ENCODE measurements around the gene CADM1.

CADM1 gene

DNA sequence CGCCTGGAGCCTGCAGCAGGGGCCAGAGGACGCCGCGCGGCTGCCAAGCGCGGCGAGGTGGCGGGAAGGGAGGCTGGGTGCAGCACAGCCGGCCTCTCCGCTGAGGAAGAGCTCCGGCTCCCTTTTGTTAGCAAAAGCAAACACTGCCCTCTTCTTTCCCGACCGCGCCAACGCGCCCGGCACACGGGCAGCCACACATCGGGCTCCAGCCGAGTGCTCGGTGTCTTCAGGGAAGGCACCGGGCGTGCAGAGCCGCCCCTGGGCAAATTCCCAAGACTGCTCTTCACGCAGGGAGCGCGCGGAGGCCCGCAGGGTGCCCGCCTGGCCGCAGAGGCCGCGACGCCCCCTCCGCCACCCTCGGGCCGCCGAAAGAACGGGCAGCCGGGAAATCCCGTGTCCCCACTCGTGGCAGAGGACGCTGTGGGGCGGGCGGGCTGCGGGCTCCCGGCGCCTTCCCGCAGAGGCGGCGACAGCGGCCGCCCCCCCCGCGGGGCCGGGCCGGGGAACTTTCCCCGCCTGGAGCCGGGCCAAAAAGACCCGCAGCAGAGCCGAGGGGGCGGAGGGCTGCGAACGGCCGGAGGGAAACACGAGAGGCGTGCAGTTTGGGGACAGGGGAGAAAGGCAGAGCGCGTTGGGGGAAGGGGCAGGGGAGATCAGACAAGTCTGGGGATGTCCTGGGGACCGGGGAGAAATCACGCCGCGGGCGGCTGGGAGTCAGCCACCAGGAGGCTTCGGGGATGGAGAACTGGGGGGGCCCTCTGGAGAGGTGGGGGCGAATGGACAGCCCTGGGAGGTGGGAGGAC lies 931 bp downstream of the CADM1 start:
- ChIA-PET POLR2A (ENCODE audit: low non-redundant PET) (interaction anchor here (0.6 kb wide), 1 partner anchor 167 kb away, joined by 3 read pairs; no protein-coding TSS in a partner anchor), CTCF (interaction anchor here (0.6 kb wide), 1 partner anchor 286 kb away, joined by 4 read pairs; no protein-coding TSS in a partner anchor)
- no peak for DNase-seq (ENCODE audit: low spot score)
- H3K27ac ChIP-seq, result peak overlapping the region; percentile 68; the same call in 1 of the 2 replicates
- TF ChIP-seq CTCF (conservative IDR thresholded peaks at IDR 0.05; ENCODE audit: low read depth), result peak; percentile 31; the same call in 1 of the 2 replicates

DNA sequence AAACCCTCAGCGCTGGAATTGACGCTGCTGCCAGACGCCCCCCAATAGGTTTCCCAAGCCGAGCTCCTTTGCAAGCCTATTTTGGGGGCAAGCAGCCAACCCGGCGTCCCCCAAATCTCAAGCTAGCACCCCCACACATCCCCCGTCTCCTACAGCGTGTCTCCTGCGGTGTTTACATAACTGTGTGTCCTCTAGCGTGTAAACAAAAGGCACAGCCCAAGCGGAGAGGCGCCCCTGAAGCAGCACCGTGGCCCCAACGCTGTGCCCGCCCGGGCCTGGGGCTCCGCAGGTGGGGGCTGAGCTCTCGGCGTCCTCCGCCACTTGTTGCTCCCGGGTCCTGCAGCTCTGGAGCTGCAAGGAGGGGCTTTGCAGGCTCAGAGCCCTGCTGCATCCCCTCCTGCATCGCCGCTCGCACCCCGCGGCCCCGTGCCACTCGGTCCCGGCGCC lies 1.6 kb downstream of the CADM1 start:
- no peak for TF ChIP-seq CTCF (conservative IDR thresholded peaks at IDR 0.05; ENCODE audit: low read depth)
- H3K27ac ChIP-seq, result no peak overlapping the region
- ChIA-PET POLR2A (ENCODE audit: low non-redundant PET) (interaction anchor here (0.6 kb wide), 1 partner anchor 166 kb away, joined by 3 read pairs; no protein-coding TSS in a partner anchor), CTCF (interaction anchor here (0.6 kb wide), 1 partner anchor 285 kb away, joined by 4 read pairs; no protein-coding TSS in a partner anchor)
- DNase-seq (ENCODE audit: low spot score), result no peak

DNA sequence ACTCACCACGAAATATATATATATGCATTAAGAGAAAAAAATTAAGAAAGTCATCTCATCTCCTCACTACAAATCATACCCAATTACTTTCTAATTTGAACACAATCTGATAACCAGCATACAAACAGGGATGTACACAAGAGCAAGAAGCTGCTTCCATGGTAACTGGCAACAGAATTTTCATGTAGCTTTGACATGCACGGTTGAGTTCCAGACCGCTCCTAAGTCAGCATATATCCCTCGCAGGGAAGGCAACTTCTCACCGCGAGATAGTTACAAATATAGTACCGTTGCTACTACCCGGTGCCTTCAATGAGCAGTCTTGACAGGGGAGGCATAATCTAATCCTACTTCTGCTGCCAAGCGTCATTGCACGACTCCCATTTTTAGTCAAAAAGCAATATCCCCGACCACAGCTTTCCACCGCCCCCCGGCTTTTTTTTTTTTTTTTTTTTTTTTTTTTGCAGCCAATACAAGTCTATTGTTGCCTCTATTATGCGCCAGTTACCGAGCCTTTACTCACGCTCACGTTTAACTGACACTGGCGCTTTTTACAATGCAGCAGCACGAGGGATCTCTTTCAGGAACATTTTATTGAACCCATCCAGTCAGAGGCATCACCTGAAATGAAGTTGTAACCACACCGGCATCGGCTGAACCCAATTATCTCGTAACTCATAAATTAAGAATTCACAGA lies 2.2 kb downstream of the CADM1 start:
- no peak for TF ChIP-seq CTCF (conservative IDR thresholded peaks at IDR 0.05; ENCODE audit: low read depth)
- DNase-seq (ENCODE audit: low spot score), result no peak
- ChIA-PET POLR2A (ENCODE audit: low non-redundant PET) (no interaction called here), CTCF (no interaction called here)
- no peak overlapping the region for H3K27ac ChIP-seq

DNA sequence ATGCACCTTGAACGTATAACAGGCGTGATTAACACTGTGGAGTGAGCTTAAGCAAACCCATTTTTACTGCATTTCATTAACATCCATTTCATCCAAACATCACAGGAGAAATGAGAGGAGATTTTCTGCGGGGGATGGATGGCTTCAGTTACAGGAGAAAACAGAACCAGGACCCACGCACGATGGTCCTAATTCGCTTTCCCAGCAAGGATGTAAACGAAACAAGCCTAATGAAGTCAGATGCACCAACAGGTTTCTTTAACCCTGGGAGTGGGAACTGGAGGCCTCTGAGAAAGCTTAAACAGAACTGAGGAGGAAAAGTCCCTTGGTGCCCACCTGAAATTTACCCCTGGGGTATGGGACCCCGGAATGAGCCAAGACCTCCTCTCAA lies 2.7 kb downstream of the CADM1 start:
- no peak for DNase-seq (ENCODE audit: low spot score)
- POLR2A ChIA-PET (ENCODE audit: low non-redundant PET), result no interaction called here
- CTCF ChIA-PET, result no interaction called here
- H3K27ac ChIP-seq, result no peak overlapping the region
- TF ChIP-seq CTCF (conservative IDR thresholded peaks at IDR 0.05; ENCODE audit: low read depth), result no peak

DNA sequence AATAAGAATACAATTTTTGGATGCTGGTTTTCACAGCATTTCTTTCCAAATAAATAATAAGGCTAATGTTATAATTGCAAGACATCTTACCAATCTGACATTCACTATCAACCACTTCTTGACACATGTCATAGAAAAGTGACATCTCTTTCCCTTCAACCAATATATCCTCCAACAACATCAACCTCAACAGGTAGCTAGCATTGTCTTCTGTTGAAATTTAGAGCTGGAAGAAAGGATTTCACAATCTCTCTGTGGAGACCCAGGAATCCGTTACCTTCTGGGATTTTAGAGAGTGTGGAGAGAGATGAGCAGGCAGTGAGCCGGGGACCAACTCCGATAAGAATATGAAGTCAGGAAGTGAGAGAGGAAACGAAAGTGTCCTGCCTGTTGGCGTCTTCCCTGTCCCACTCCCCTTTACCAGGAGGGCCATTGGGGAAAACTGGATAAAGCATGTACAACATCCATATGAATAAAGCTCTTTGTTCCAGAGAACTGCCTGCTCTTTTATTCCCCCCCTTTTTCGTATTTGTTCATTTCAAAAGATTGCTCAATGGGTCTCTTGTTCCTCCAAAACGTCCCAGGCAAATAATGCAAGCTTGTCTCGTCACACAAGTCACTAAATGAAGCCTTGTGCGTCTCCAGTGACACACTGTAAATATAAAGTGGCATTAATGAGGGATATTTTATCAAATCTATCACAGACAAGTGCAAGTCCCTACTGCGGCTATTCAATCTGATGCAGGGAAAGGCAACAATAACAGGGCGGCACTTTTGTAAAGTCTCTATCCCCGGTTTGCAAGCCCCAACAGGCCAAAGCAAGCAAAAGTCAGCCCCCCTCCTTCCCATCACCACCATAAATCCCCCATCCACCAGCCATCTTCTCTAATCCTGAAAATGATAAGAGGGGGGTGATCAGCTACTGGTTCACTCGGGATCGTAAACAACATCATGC lies 3.4 kb downstream of the CADM1 start:
- no peak overlapping the region for H3K27ac ChIP-seq
- ChIA-PET CTCF (no interaction called here), POLR2A (ENCODE audit: low non-redundant PET) (no interaction called here)
- no peak for TF ChIP-seq CTCF (conservative IDR thresholded peaks at IDR 0.05; ENCODE audit: low read depth)
- DNase-seq (ENCODE audit: low spot score), result no peak

DNA sequence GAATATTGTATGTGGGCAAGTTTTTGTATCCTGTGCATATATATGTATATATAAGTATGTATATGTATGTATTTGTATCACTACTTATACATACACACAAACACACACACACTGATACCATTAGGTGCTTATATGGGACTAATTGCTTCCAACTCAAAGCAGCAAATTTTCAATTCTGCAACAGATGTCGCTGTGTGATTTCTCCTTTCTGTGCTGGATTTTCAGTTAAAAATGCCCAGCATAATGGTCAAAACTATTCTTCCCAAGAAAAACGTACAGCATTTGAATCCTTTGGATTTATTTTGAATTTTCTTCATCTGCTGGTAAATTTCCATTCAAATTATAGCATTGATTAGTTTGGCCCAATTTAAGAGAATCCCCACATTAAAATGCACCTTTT lies 4.3 kb downstream of the CADM1 start:
- TF ChIP-seq CTCF (conservative IDR thresholded peaks at IDR 0.05; ENCODE audit: low read depth), result no peak
- H3K27ac ChIP-seq, result no peak overlapping the region
- ChIA-PET CTCF (no interaction called here), POLR2A (ENCODE audit: low non-redundant PET) (no interaction called here)
- no peak for DNase-seq (ENCODE audit: low spot score)

Measured in RWPE1 (cell line).